GM19468 (cell line): ENCODE measurements around the gene LSG1.
A peak's percentile ranks its signal among the peaks of the same experiment; 100 is the strongest.

Experiments used
- ATAC-seq: cut with Tn5 transposase; IDR thresholded peaks from one replicate; pipeline ENCODE4 v1.9.1; 2021; ENCODE audit warnings: mild to moderate bottlenecking, moderate library complexity, moderate number of reproducible peaks; ENCODE audit not compliant: unreplicated experiment; ENCODE audit errors: extremely low read depth

LSG1 gene

DNA sequence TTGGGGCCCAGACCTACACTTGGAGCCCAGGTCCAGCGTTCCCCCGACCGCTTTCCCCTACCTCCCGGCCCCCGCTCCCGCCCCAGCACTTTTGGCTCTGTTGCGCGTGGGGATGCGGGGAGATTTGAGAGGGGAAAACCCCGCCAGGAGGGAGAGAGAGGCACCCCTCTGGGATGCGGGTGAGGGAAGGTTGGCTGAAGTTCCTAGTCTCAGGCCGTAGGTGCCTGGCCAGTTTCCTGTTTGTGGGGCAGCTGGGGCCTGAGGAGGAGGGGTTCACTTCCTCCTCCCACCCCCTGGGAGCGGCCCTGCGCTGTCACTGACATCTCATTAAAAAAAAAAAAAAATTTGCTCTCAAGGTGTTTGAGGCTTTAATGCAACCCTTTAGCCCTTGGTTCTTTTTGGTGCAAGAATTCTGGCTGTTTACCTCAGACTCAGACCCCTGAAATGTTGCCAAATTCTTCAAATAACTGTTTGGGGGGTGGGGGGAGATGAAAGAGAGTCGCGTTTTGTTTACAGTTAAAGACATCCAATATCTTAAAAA lies 16.3 kb upstream of the LSG1 start:
- ATAC-seq = no peak

GRCh38 chr3:194687638-194688199 lies 15.7 kb upstream of the LSG1 start:
- no peak for ATAC-seq

DNA sequence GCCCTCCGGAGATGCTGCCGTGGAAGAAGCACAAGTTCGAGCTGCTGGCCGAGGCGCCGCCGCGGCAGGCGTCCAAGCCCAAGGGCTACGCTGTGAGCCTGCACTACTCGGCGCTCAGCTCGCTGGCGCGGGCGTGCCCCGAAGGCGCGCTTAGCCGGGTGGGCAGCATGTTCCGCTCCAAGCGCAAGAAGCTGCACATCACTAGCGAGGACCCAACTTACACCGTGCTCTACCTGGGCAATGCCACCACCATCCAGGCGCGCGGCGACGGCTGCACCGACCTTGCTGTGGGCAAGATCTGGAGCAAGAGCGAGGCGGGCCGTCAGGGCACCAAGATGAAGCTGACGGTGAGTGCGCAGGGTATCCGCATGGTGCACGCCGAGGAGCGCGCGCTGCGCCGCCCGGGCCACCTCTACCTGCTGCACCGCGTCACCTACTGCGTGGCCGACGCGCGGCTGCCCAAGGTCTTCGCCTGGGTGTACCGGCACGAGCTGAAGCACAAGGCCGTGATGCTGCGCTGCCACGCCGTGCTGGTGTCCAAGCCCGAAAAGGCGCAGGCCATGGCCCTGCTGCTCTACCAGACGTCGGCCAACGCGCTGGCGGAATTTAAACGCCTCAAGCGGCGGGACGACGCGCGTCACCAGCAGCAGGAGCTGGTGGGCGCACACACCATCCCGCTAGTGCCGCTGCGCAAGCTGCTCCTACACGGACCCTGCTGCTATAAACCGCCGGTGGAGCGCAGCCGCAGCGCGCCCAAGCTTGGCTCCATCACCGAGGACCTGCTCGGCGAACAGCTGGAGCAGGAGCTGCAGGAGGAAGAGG lies 15.0 kb upstream of the LSG1 start:
- no peak for ATAC-seq

GRCh38 chr3:194686414-194686815 lies 14.4 kb upstream of the LSG1 start:
- no peak for ATAC-seq

DNA sequence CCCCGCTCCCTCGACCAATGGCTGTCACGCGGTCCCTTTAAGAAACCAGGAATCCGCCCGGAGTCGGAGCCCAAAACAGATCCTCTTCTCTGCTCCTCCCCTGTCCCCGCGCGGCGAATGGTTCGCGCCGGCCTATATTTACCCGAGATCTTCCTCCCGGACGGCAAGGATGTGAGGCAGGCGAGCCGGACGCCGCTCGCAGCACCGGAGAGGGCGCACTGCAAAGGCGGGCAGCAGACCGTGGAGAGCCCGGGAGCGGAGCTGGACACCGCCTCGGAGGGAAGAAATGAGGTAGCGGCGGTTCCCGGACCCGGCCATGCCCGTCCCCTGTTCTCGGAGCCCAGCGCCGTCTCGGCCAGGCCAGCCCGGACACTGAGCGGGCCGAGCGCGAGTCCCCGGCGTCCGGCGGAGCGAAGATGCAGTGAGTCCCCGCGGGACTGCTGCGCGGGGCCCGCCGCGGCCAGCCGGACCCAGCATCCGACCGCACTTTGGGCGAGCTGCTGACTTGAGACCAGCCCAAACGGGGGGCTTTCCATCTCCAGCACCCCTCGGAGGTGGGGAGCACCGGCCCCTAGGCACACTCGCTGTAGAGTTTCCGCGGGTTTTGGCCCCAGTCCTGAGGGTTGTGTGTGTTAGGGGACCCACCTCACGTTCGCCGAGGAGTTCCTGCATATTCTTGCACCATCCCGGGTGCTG lies 13.9 kb upstream of the LSG1 start, which contains the start of gene FAM43A:
FAM43A (plus strand) TSS at position 166 of the 696 bp plus-strand sequence. CDS start 944 bp downstream, outside the sequence.
- ATAC-seq = no peak

DNA sequence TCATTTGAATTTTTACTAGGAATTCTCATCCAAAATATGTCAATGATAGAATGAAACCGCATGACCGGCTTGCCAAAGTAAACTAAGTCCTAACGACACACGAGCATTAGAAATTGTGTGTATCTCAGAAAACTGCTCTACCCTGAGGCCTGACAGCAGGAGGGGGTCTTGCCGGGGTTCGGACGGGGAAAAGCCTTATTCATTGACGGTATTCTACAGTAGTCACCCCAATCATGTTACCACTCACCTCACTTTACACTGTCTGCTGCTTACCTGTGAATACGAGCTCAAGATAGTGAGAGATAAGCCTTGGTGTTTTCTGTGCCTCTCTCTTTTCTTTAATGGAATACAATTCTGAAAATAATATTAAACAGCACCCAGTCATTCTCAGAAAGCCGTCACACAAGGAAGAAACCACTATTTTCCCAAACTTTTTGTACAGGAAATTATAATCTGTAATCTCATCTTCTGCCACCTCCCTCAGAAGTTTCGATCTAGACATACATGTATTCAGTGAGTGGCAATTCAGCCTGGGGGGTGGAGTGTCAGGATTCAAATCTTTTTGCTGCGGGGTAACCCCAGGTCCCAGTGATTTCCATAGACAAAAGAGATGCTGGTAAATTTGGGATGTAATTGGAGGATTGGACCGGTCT lies 13.2 kb upstream of the LSG1 start:
- ATAC-seq = no peak

GRCh38 chr3:194683380-194683779 lies 11.4 kb upstream of the LSG1 start:
- ATAC-seq = no peak

- ATAC-seq = peak; percentile 36
Measured at GRCh38 chr3:194682694-194683310, 10.8 kb upstream of the LSG1 start.

- ATAC-seq = no peak
Measured at GRCh38 chr3:194682189-194682693, 10.2 kb upstream of the LSG1 start.

DNA sequence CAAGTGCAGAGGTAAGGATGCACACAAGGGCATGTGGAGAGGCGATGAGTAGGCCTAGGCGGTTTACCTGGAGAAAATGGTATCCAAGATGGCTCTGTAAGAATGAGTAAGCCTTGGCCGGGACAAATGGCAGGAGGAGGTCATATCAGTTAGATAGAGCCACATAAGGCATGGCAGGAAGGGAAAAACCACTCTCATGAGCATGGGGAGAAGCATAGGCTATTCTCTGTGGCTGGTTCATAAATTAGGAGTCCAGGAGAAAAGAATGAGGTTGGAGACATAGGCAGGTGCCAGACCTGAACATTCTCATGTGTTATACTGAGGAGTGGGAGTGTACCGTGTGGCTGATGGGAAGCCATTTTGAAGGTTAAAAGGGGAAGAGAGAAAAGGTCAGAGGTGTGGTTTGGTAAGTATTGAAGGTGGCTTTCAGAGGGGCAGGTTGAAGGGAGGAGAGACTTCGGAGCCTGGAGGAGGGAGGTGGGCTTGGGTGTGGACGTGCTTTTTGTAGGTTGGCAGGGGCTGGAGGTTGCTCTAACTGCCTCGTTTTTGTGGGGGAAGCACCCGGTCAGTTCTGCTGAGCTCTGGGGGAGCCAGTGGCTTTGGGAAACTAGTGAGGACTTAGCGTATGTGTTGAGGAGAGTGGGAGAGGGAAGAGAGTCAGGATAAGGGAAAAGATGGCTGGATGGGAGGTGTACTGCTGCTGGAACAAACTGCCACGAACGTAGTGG lies 9.1 kb upstream of the LSG1 start:
- no peak for ATAC-seq

DNA sequence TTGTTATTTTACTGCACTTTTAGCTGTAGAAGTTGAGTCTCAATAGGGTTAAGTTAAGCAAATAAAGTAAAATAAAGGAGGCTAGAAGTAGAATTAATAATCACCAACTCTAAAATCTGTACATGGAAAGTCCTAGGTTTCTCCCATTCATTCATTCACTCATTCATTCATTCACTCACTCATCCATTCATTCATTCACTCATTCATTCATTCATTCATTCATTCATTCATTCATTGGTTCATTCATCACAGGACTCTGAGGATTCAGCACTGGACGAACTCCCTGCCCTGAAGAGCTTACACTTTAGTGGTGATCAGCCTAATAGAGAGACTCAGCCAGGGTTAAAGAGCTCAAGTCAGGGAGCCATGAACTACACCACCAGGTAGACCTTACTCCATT lies 4.5 kb upstream of the LSG1 start:
- ATAC-seq = no peak

- ATAC-seq = no peak
Measured at GRCh38 chr3:194675680-194676079, 3.7 kb upstream of the LSG1 start.

DNA sequence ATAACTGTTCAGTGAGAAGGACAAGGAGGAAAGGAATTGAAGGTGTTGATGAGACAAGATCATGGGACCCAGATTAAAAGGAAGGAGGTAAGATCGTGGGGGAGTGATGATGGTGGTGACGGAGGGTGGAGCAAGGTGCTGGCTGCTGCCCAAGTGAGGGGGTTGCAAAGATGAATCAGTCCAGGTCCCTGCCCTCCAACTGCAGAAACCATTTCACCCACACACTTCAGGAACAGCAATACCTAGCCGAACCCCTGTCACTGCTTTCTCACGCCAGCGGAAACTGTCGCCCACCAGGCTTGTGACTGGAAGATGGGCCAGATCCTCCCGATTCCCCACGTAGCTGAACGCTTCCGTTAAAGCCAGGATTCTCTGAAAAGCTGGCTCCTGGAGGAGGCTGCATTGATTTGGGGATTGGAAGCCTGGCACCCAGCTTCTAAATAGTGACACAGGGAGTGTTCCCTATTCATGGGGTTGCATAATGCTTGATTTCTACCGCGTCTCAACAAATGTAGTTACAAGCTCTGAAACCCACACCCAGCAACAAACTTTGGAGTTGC lies 3.2 kb upstream of the LSG1 start:
- ATAC-seq = no peak

GRCh38 chr3:194673761-194674160 lies 1.8 kb upstream of the LSG1 start:
- ATAC-seq = no peak

DNA sequence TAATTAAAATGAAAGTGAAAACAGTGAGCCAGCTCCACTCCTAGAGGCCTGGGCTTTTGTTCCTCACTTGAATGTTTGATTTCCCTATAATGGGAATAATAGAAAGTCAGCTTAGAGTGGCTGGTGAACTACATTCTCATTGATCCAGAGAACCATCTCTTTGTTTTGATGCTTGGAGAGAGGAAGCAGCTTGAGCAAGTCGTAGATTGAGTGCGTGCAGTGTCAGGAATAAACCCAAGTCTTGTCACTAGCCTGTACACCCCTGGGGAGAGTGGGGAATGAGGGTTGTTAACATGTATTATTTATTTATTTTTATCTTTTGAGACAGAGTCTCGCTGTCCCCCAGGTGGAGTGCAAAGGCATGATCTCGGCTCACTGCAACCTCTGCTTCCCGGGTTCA lies 885 bp upstream of the LSG1 start:
- no peak for ATAC-seq

DNA sequence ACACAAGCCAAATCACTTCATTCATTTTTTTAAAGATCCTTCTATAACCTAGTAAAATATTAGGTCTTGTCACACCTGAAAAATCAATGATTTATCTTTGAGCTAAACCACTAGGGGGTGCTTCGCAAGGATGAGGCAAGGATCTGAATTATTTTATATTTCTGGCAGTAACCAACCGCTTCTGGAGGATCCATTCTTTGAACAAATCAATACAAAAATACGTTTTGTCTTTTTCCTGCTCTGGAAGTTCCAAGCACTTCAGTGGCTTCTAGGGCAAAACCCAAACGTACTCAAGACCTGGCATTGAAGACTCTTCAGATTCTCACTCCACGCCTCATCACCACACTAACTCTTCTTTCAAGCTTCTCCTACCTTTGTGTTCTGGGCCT lies 486 bp downstream of the LSG1 start:
- no peak for ATAC-seq

DNA sequence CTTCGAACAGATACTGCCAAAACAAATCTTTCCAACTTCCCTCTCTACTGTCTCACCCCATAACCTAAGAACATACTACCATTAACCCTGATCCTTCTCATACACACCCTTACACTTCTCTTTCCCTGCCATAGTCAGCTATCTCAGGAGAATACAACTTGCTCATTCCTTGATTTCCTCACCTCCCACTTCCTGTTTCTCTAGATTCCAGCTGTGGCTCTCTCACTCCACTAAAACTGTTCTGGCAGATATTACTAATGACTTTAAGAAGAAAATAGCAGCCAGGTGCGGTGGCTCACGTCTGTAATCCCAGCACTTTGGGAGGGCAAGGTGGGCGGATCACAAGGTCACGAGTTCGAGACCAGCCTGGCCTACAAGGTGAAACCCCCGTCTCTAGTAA lies 4.6 kb downstream of the LSG1 start:
- ATAC-seq = no peak

DNA sequence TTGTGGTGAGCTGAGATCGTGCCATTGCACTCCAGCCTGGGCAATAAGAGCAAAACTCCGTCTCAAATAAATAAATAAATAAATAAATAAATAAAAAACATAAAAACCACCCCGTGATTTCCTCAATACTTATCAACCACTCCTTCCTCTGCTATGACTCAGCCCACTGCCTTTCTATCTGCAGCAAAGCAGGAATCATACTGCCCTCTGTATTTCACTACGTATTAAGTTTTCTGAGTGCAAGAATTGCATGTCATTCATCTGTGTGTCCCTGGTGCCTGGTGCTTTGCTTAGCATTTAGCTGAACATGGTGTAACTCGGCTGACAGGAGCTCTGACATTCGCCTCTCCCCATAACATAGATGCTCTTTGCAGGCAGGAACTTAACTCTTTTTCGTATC lies 7.1 kb downstream of the LSG1 start:
- ATAC-seq = no peak

GRCh38 chr3:194661946-194662345 lies 10.0 kb downstream of the LSG1 start:
- ATAC-seq = no peak
